Measurements from ENCODE around the gene CIRBP. TPM values are rescaled to one million over a fixed set of nuclear protein-coding genes. Genes with fewer than 3 reads are reported as not detected.

Gene CIRBP
- total RNA-seq, 4 donors from 2014 or later = 274 to 578 (median 418) TPM

DNA sequence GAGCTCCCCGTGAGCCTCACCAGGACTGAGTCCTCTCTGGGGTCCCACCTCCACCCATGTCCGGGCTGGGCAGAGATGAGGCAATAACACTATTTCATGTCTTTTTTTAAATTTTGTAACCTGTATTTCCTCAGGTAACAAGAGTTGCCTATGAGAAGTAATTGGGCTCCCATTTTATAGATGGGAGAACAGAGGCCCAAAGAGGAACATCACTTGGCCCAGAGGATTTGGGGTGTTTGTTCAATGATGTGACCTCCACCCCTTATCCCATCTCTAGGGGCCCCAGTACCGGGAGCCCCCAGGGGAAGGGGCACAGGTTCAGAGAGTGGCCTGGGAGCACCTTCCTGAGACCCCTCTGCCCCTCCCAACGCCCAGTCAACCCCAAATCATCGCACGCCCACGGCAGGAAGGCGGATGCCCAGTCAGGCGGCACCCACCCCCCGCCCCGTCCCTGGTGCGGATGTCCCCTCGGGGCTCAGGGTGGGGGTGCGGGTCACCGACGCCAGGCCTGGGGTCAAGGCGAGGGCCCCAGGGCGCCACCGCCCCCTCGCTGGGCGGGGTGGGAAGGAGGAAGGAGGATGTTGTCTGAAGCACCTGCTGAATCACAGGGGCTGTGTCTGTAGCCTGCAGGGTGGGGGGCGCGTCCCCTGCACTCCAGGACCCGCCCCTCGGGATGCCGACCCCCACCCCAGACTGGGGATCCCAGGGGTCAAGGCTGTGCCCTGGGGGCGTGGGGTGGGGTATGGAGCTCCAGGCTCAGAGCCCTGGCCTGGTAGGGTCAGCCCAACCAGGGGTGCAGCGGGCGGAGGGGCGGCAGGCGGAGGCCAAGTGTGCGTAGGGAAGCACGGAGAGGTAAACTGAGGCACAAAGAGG, 9.0 kb upstream of the CIRBP start:
- Histone ChIP-seq H3K27ac (peak overlapping the region; percentile 94 to 99 (median 96)), H3K36me3 (peaks cover 0 to 28% of the 10 kb centered on the region in 2 donors), H3K27me3 (no peaks in the 10 kb centered on the region), H3K4me3 (peak overlapping the region; percentile 15 to 83 (median 60)), H3K4me1 (peaks cover 45 to 47% of the 10 kb centered on the region in 2 donors), H3K9me3 (no peaks in the 10 kb centered on the region)
- DNase-seq = no peak
- in situ Hi-C loops (cut with MboI; ENCODE audit: low sequenced_read_pairs in 4 of 4) = no loop called here
- ATAC-seq = peak in 1 of 2 donors; percentile 1
- intact Hi-C loops (cut with DNase I; ENCODE audit: low total_unique reads) = no loop called here
- no peak for TF ChIP-seq POLR2A (IDR thresholded peaks at IDR 0.05)
- TF ChIP-seq, protein P1, sequence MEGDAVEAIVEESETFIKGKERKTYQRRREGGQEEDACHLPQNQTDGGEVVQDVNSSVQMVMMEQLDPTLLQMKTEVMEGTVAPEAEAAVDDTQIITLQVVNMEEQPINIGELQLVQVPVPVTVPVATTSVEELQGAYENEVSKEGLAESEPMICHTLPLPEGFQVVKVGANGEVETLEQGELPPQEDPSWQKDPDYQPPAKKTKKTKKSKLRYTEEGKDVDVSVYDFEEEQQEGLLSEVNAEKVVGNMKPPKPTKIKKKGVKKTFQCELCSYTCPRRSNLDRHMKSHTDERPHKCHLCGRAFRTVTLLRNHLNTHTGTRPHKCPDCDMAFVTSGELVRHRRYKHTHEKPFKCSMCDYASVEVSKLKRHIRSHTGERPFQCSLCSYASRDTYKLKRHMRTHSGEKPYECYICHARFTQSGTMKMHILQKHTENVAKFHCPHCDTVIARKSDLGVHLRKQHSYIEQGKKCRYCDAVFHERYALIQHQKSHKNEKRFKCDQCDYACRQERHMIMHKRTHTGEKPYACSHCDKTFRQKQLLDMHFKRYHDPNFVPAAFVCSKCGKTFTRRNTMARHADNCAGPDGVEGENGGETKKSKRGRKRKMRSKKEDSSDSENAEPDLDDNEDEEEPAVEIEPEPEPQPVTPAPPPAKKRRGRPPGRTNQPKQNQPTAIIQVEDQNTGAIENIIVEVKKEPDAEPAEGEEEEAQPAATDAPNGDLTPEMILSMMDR (IDR thresholded peaks at IDR 0.05 in 4 of 5, conservative IDR thresholded peaks at IDR 0.05 in 1 of 5) = no peak

DNA sequence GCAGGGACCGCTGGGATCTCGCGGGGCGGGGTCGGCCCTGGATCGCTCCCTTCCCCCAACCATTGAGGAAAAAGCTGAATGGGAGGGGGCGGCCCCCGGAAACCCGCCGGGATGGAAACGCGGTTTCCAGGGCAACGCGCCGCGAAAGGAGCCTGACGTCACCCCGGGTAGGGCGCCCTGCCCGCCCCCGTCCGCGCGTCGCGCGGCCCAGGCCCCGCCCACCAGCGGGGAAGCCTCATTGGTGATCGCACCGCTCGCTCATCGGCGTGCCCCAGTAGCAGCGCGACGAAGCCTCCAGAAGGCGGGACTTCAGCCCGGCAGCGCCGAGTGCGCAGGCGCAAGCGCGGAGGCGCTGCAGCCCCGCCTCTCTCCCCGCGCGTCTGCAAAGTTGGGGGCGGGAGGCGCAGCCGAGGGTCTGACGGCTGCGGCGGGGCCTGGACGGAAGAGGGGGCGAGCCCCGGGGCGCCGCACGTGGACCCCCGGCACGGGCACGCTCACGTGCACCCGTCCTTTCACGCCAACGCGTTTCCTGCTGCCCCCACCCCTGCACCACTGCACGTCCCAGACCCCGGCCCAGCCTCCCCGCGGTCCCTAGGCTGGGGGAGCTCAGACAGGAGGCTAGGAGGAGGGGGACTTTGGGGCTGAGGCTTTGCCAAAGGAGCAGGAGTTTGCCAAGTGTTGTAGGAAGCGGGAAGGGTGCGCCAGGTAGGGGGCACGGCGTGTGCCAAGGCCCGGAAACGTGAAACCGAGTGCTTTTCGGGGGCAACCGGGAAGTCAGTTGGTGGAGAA, 8.2 kb upstream of the CIRBP start:
- Histone ChIP-seq H3K27ac (peak overlapping the region; percentile 94 to 99 (median 96)), H3K4me3 (peak overlapping the region; percentile 60 to 93 (median 74)), H3K4me1 (peaks cover 42 to 43% of the 10 kb centered on the region in 2 donors), H3K36me3 (peaks cover 0 to 20% of the 10 kb centered on the region in 2 donors), H3K9me3 (no peaks in the 10 kb centered on the region), H3K27me3 (no peaks in the 10 kb centered on the region)
- peak; percentile 94 for DNase-seq
- ATAC-seq = peak; percentile 70 to 80
- TF ChIP-seq, protein P1 (IDR thresholded peaks at IDR 0.05 in 4 of 5, conservative IDR thresholded peaks at IDR 0.05 in 1 of 5) = no peak
- peak; percentile 40 to 52 for TF ChIP-seq POLR2A (IDR thresholded peaks at IDR 0.05)
- in situ Hi-C loops (cut with MboI; ENCODE audit: low sequenced_read_pairs in 4 of 4) = no loop called here
- intact Hi-C loops (cut with DNase I; ENCODE audit: low total_unique reads) = loop anchor here (1.0 kb wide), 1 partner anchor 12 kb away; no protein-coding TSS in a partner anchor

DNA sequence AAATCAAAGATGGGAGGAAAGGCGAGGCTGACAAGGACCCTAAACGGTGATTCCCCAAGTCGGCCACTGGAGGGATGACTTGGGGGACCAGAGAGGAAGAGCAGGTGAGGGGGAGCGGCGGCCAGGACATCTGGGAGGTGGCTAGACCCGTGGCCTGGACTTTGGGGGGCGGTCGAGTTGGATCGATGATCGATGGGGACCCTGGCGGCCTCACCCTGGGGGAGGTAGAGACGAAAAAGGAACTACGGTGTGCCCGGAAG, 7.7 kb upstream of the CIRBP start:
- TF ChIP-seq, protein P1 (IDR thresholded peaks at IDR 0.05 in 4 of 5, conservative IDR thresholded peaks at IDR 0.05 in 1 of 5) = peak in 3 of 5 experiments; percentile 16 to 52 (median 36)
- no peak for TF ChIP-seq POLR2A (IDR thresholded peaks at IDR 0.05)
- ATAC-seq (no peak), DNase-seq (no peak)
- H3K36me3 ChIP-seq = peaks cover 0 to 15% of the 10 kb centered on the region in 2 donors
- in situ Hi-C loops (cut with MboI; ENCODE audit: low sequenced_read_pairs in 4 of 4) (no loop called here), intact Hi-C loops (cut with DNase I; ENCODE audit: low total_unique reads) (loop anchor here (1.0 kb wide), 1 partner anchor 12 kb away; no protein-coding TSS in a partner anchor)
- H3K27me3 ChIP-seq = no peaks in the 10 kb centered on the region
- H3K9me3 ChIP-seq = no peaks in the 10 kb centered on the region
- H3K4me1 ChIP-seq = peaks cover 46 to 47% of the 10 kb centered on the region in 2 donors
- H3K27ac ChIP-seq = peak overlapping the region; percentile 83 to 99 (median 93)
- peak overlapping the region; percentile 60 to 93 (median 74) for H3K4me3 ChIP-seq

DNA sequence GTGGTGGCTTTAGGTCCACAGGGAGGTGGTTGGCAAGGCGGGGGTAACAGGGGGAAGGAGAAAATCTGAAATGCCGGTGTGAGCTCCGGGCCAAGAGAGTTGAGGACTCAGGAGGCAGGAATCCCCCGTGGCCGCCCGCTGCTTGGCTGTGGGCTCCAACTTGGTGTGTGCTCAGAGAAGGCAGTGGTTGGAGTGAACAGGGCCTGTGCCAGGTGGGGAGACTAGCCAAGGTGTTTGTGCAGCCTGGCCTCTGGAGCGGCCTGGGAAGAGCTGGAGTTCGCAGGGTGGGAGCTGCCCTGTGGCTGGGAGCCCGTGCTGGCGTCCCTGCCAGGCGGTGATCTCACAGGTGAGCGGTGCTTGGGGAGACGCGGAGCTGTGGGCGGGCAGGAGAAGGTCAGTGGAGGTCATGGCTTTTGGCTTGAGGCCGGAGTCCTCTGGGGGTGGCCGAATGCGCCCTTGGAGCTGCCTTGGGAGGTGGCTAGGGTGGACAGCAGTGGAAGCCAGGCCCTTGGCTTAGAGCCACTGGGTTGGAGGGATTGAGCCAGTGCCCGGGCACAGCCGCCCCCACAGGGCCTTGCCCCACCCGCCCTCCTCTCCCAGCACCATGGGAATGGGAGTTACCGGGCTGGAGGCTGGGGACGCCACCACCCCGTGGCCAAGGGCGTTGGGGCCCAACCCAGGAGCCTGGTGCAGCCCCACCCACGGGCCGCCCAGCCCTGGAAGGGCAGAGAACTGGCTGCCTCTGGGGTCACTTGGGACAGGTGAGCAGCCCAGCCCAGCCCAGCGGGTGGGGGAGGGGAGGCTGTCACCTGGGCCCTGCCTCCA, 7.1 kb upstream of the CIRBP start:
- no peaks in the 10 kb centered on the region for H3K9me3 ChIP-seq
- in situ Hi-C loops (cut with MboI; ENCODE audit: low sequenced_read_pairs in 4 of 4) = no loop called here
- peak overlapping the region; percentile 60 to 93 (median 74) for H3K4me3 ChIP-seq
- H3K27ac ChIP-seq = peak overlapping the region; percentile 83 to 99 (median 93)
- no peaks in the 10 kb centered on the region for H3K27me3 ChIP-seq
- peak; percentile 20 to 39 for ATAC-seq
- intact Hi-C loops (cut with DNase I; ENCODE audit: low total_unique reads) = loop anchor here (1.0 kb wide), 1 partner anchor 13 kb away; no protein-coding TSS in a partner anchor
- TF ChIP-seq POLR2A (IDR thresholded peaks at IDR 0.05) = no peak
- TF ChIP-seq, protein P1 (IDR thresholded peaks at IDR 0.05 in 4 of 5, conservative IDR thresholded peaks at IDR 0.05 in 1 of 5) = no peak
- H3K36me3 ChIP-seq = peaks cover 0 to 9% of the 10 kb centered on the region in 2 donors
- H3K4me1 ChIP-seq = peaks cover 48 to 49% of the 10 kb centered on the region in 2 donors
- peak in 1 of 2 donors; percentile 93 for DNase-seq
